Measurements from ENCODE around the gene PTPN14. TPM values are rescaled to one million over a fixed set of nuclear protein-coding genes. Genes with fewer than 3 reads are reported as not detected.

PTPN14 gene
- total RNA-seq, 1 donor from 2014 or later: 20.7 TPM

DNA sequence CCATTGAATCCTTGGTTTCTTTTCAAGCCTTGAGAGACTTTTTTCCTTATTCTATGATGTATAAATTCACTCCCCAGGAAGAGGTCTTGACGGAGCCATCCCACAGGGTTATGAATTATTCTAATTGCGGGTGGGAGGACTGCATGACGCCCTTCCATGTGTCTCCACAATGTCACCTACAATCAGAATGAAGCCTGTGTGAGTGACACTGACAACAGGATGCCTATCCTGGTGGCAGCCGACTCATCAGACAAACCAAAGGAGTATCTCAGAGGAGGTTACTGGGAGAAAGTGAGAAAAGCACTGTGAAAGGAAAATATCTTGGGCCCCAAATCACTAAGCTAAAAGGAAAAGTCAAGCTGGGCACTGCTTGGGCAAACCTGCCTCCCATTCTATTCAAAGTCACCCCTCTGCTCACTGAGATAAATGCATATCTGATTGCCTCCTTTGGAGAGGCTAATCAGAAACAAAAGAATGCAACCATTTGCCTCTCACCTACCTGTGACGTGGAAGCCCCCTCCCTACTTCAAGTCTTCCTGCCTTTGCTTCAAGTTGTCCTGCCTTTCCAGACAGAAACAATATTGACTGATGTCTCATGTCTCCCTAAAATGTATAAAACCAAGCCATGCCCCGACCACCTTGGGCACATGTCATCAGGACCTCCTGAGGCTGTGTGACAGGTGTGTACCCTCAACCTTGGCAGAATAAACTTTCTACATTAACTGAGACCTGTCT, 172.0 kb downstream of the PTPN14 start:
- intact Hi-C loops (cut with micrococcal nuclease): no loop called here

- intact Hi-C loops (cut with micrococcal nuclease): no loop called here
Observed at GRCh38 chr1:214378492-214378891, 172.9 kb downstream of the PTPN14 start.

GRCh38 chr1:214377886-214378285, 173.5 kb downstream of the PTPN14 start:
- intact Hi-C loops (cut with micrococcal nuclease): no loop called here

DNA sequence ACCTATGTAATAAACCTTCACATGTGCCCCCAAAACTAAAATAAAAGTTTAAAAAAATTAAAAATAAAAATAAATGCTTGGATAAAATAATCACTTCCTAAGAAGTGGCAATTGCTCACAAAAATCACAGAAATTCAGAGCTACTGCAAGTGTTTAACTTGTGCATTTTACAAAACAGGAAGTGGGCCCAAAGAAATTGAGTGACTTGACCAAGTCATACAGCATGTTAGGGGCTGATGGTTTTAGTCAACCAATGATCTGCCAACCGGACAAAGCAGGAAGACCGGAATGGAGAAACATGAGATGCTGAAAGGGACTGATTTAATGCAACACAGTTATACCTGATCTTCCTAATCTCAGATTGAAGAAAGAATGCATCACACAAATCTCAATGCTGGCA, 173.9 kb downstream of the PTPN14 start:
- intact Hi-C loops (cut with micrococcal nuclease): no loop called here

GRCh38 chr1:214372092-214372491, 179.3 kb downstream of the PTPN14 start:
- intact Hi-C loops (cut with micrococcal nuclease): no loop called here

- intact Hi-C loops (cut with micrococcal nuclease): no loop called here
Observed at GRCh38 chr1:214370615-214371014, 180.8 kb downstream of the PTPN14 start.

- intact Hi-C loops (cut with micrococcal nuclease): no loop called here
Observed at GRCh38 chr1:214369364-214369763, 182.0 kb downstream of the PTPN14 start.

DNA sequence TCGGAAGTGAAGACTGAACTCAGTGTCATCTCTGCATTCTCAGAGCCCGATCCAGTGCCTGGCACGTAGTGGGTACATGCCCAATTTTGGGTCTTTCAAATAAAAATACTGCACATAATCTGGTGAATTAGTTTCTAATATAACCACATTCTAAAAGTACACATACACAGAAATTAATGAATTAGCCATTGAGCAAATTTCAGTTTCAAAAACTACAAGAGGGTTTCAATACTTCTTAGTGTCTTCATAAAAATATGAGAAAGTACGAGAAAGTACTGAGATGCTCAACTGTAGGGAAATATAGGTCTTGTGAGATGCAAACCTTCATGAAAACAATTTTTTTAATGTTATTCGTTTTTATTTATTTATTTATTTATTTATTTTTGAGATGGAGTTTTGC, 183.6 kb downstream of the PTPN14 start:
- intact Hi-C loops (cut with micrococcal nuclease): no loop called here

DNA sequence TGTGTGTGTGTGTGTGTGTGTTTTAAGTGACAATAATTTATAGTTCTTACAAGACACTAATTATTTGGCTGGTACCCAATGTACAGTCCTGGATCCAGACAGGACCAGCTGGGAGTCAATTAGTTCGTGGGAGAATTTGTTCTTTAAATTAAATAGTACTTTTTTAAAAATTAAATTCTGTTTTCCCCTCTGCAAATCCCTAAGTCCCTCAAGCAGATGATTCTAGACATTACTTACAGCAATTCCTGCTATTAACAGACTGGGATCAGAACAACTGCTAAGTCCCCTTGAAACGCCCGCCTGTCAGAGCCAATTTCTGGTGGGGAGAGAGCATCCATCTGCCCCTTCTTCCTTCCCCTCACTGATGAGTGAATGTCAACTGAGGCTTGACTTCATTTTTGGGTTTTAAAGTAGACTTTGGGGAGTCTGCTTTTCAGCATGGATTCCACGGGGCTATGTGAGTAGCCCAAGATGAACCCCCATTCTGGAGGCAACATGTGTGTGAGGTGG, 186.6 kb downstream of the PTPN14 start:
- intact Hi-C loops (cut with micrococcal nuclease): no loop called here

- intact Hi-C loops (cut with micrococcal nuclease): no loop called here
Observed at GRCh38 chr1:214364386-214364785, 187.0 kb downstream of the PTPN14 start.

GRCh38 chr1:214363386-214363785, 188.0 kb downstream of the PTPN14 start:
- intact Hi-C loops (cut with micrococcal nuclease): no loop called here

- intact Hi-C loops (cut with micrococcal nuclease): no loop called here
Observed at GRCh38 chr1:214362188-214362882, 189.1 kb downstream of the PTPN14 start.

DNA sequence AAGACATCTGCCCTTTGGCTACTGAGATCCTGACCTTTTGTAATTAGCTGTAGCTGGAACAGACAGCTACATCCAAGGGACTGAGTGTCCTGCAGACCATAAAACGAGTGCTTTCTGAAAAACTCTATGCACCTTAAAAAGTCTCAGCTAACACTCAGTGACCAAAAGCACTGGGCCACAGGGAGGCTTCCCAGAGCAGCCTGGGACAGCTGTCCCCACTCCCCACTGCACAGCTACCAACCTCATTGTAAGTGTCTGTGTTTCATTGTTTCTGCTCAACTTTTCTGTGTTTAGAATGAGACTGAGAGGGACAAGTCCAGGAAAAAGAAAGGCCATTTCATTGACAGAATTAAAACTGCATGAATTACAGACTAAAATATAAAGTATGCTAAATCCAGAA, 189.8 kb downstream of the PTPN14 start:
- intact Hi-C loops (cut with micrococcal nuclease): no loop called here

GRCh38 chr1:214360525-214361164, 190.8 kb downstream of the PTPN14 start:
- intact Hi-C loops (cut with micrococcal nuclease): no loop called here

DNA sequence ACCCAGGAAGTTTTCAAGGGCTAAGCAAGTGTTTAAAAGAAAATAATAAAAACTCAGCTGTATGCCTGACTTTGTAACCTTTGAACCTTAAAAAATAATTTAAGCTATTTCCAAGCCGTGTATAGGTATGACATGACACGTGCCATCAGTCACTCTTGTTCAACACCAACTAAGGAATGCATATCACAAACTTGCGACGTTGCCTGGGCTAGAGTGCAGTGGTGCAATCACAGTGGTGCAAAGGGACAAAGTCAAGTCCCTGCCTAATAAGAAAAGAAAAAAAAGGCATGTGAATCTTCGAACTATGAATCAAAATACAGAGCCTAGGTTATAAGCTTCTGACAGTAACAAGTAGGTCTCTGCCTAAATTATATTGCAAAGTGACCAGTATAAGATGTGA, 191.3 kb downstream of the PTPN14 start:
- intact Hi-C loops (cut with micrococcal nuclease): no loop called here

DNA sequence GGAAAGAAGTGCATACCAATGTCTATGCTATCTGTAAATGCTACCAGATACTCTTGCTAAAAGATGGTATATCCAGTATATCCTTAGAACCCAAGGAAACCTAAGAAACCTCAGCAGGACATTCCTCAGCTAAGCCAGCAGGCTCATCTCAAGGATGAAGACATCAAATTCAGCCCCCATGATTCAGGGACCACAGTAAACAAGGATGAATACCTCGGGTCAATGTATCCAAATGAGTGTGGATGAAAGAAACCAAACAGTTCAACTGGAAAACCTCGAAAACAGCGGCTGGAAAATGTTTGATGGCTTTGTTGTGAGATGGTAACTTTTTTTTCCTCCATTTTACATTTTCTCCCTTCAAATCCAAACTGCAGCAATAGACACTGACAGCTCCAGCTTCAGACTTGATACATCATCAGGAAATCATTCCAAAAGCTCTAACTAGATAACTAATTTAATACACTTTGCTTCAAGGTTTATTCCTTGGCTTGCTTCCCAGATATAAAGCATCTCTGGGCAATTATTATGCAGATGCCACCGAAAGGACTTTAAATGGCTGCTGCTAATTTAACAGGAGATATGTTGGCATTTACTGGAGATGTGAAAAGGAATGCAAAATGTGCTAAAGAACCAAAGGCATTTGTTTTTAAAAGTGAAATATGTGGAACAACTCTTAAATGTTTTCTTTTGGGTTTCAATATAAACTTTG, 196.8 kb downstream of the PTPN14 start:
- intact Hi-C loops (cut with micrococcal nuclease): no loop called here

- intact Hi-C loops (cut with micrococcal nuclease): no loop called here
Observed at GRCh38 chr1:214352838-214353237, 198.6 kb downstream of the PTPN14 start.

DNA sequence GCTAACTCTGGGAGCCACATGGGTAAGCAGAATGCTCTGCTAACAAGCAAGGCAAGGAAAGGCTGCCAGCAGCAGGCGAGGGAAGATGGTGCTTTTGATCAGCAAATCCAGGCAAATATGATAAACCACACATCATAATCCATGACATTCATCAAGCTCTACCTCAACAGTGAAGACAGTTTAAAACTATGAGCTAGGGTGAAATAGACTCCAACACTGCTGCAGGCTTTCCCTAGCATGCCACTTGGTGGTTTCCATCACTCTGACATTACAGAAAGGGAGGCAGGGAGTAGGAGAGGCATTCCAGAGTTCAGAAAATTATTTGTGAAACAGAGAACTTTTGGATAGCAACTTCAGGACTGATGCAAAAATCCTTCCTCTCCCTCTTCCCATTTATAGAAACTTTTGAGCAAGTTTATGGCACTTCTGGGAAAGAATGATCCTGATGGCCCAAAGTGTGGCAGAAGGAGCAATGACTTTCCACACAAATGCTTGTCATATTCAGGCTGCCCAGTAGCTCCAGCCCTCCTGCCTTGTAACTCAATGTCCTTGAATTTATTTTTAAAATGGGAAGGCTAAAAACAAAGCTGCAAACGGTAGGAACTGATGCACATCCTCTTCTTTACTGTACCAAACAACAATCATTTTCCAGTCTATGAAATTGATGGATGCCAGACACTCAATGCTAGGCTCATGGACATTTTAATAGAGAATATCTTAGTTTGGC, 199.7 kb downstream of the PTPN14 start:
- intact Hi-C loops (cut with micrococcal nuclease): no loop called here

DNA sequence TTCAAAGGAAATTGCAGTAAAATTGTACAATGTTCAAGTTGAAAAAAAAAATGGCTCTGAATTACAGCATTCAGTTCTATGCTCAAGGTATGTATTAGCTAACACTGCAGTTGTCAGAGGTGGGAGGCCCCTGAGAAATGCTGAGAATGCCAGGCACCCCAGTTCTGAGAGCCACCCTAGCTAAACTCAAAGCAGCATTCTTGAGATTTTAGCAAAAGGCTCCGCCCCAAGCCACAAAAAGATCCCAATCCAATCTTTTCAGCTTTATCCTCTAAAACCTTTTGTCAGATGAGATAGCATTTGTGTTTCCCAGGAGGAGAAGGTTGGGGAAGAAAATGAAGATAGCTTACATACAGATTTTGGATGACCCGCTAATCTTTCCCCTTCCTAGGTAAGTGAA, 201.6 kb downstream of the PTPN14 start:
- intact Hi-C loops (cut with micrococcal nuclease): no loop called here

DNA sequence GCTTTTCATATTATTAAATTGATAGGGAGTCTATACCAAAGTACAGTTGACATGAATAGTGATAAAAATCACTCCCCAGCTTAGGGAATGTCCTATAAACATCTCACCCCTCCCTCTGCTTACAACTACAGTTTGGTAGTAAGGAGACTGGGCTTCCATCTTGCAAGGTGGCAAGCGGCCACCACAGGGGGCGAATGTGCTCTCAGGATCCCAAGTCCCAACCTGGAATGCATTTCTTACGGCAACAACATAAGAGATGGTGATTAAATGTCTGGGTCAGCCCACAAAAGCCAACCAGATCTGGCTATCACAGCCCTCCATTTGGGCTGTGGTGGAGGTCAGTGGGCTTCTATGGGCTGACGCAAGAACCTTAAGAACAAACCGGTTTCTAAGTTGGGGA, 202.4 kb downstream of the PTPN14 start:
- intact Hi-C loops (cut with micrococcal nuclease): no loop called here

- intact Hi-C loops (cut with micrococcal nuclease): no loop called here
Observed at GRCh38 chr1:214344897-214345296, 206.5 kb downstream of the PTPN14 start.
